K562 (cell line): ENCODE results near the gene UQCR11. TPM values are rescaled to one million over a fixed set of nuclear protein-coding genes. Genes with fewer than 3 reads are reported as not detected.
A peak's percentile ranks its signal among the peaks of the same experiment; 100 is the strongest.

ENCODE experiments used
- ATF7 ChIP-seq: fragments of 450-650 bp; IDR thresholded peaks from 2 replicates; pipeline ENCODE4 v1.7.1; 2014; ENCODE audit warnings: mild to moderate bottlenecking, moderate library complexity
- BRD4 ChIP-seq: fragments of 200-600 bp; sonication (generic); IDR thresholded peaks from 2 replicates; pipeline ENCODE4 v1.6.1; 2017; ENCODE audit warnings: inconsistent platforms
- CBX2 ChIP-seq: fragments of 200-600 bp; sonication (generic); IDR thresholded peaks from one replicate; pipeline ENCODE4 v1.6.1; 2012; ENCODE audit warnings: mild to moderate bottlenecking, low read length, inconsistent platforms; ENCODE audit not compliant: insufficient read depth, poor library complexity, severe bottlenecking
- CHAMP1 ChIP-seq: fragments of 450-650 bp; IDR thresholded peaks from 2 replicates; pipeline ENCODE4 v1.6.1; 2016; ENCODE audit warnings: mild to moderate bottlenecking
- HNRNPL ChIP-seq: fragments of 200-400 bp; formaldehyde crosslinking; IDR thresholded peaks from 2 replicates; pipeline ENCODE4 v1.6.1; 2017; ENCODE audit warnings: low read depth, mild to moderate bottlenecking, low read length
- KDM2B ChIP-seq: fragments of 250-450 bp; sonication (Bioruptor Pico); IDR thresholded peaks from 2 replicates; pipeline ENCODE4 v1.8.0; 2021; ENCODE audit warnings: mild to moderate bottlenecking, moderate library complexity
- KHSRP ChIP-seq: fragments of 450-650 bp; IDR thresholded peaks from 2 replicates; pipeline ENCODE4 v1.6.1; 2017
- MAX ChIP-seq: sonication (generic); formaldehyde crosslinking; IDR thresholded peaks from 2 replicates; pipeline ENCODE4 v1.9.0; 2022; ENCODE audit warnings: mild to moderate bottlenecking, missing genetic modification reagents
- MEIS2 ChIP-seq: fragments of 450-650 bp; IDR thresholded peaks from 2 replicates; pipeline ENCODE4 v1.6.1; 2014; ENCODE audit warnings: mild to moderate bottlenecking; ENCODE audit not compliant: partially characterized antibody
- MTA1 ChIP-seq: fragments of 450-650 bp; IDR thresholded peaks from 2 replicates; pipeline ENCODE4 v1.6.1; 2017; ENCODE audit warnings: borderline replicate concordance
- NBN ChIP-seq: fragments of 450-650 bp; IDR thresholded peaks from 2 replicates; pipeline ENCODE4 v1.6.1; 2016; ENCODE audit warnings: low read depth, mild to moderate bottlenecking
- POLR2G ChIP-seq: fragments of 200-400 bp; formaldehyde crosslinking; IDR thresholded peaks from 2 replicates; pipeline ENCODE4 v1.6.1; 2017; ENCODE audit warnings: low read depth, mild to moderate bottlenecking, antibody characterized with exemption, low read length, moderate library complexity
- PTRF ChIP-seq: fragments of 450-650 bp; IDR thresholded peaks from 2 replicates; pipeline ENCODE4 v1.6.1; 2016; ENCODE audit warnings: mild to moderate bottlenecking, missing genetic modification characterization, missing compliant biosample characterization
- SNIP1 ChIP-seq: fragments of 450-650 bp; IDR thresholded peaks from 2 replicates; pipeline ENCODE4 v1.7.1; 2017; ENCODE audit warnings: low read depth, mild to moderate bottlenecking
- SREBF2 ChIP-seq: sonication (generic); formaldehyde crosslinking; IDR thresholded peaks from 2 replicates; pipeline ENCODE4 v1.4.0; 2020; ENCODE audit warnings: mild to moderate bottlenecking, missing genetic modification reagents
- STAT5A ChIP-seq: IDR thresholded peaks from 2 replicates; pipeline ENCODE4 v1.6.1; 2012; ENCODE audit warnings: low read length, inconsistent platforms, borderline replicate concordance
- SUPT5H ChIP-seq: fragments of 450-650 bp; IDR thresholded peaks from 2 replicates; pipeline ENCODE4 v1.6.1; 2016
- THAP7 ChIP-seq: fragments of 250-450 bp; sonication (Bioruptor Pico); IDR thresholded peaks from 2 replicates; pipeline ENCODE4 v1.5.0; 2021
- U2AF2 ChIP-seq: fragments of 200-400 bp; formaldehyde crosslinking; optimal IDR thresholded peaks from 2 replicates; pipeline ENCODE3; 2017; ENCODE audit warnings: low read depth, mild to moderate bottlenecking, low read length
- ZBTB43 ChIP-seq: sonication (generic); formaldehyde crosslinking; IDR thresholded peaks from 2 replicates; pipeline ENCODE4 v1.8.0; 2023; ENCODE audit warnings: mild to moderate bottlenecking, missing genetic modification reagents
- ZNF23 ChIP-seq: fragments of 250-450 bp; sonication (Bioruptor Pico); IDR thresholded peaks from 2 replicates; pipeline ENCODE4 v1.4.0; 2020; ENCODE audit warnings: mild to moderate bottlenecking
- ZNF644 ChIP-seq: fragments of 200-800 bp; sonication (Bioruptor generic); IDR thresholded peaks from 2 replicates; pipeline ENCODE4 v1.6.1; 2016; ENCODE audit warnings: low read depth, missing genetic modification characterization, missing compliant biosample characterization
- ZNF780A ChIP-seq: fragments of 250-450 bp; sonication (Bioruptor Pico); IDR thresholded peaks from 2 replicates; pipeline ENCODE4 v1.5.0; 2021; ENCODE audit warnings: mild to moderate bottlenecking
- polyA plus RNA-seq, 8 experiments: library from polyadenylated mRNA; depleted of rRNA in 4 of 8; stranded (reverse) in 5 of 8; unstranded in 3 of 8; fragments of >200 nt; fragmentation: Nextera tagmentation in 2 of 8; fragmentation: Illumina TruSeq in 1 of 8; extraction: Ambion mirVana in 2 of 8; extraction: Trizol in 1 of 8; gene quantifications; 2 replicates each; pipeline versions ENCODE4 v1.2.1 to v1.2.3, GENCODE V29; 2011 to 2014; ENCODE audit warnings: inconsistent platforms in 1 of 8, missing spikeins in 1 of 8
- total RNA-seq, 7 experiments: library from RNA; depleted of rRNA in 6 of 7; stranded (reverse); fragments of >200 nt in 6 of 7; fragmentation: Illumina TruSeq in 2 of 7; extraction: Trizol in 2 of 7; gene quantifications; 2 replicates each; pipeline versions ENCODE4 v1.2.1 to v1.2.3, GENCODE V29; 2011 to 2021; ENCODE audit warnings: low replicate concordance in 1 of 7

UQCR11 gene
- total and polyA plus RNA-seq, 9 of the 15 experiments (the other 6 are each of a cell fraction or from before 2014, with no cell fraction given): 57.6 to 394 (median 259) TPM

GRCh38 chr19:1592024-1592754 lies 13.1 kb downstream of the UQCR11 start (continued):
- TF ChIP-seq ZBTB43 (no peak), KDM2B (CRISPR knock-in tag) (0 out of 2 replicates have a peak, but pooled peaks have one; percentile 73), SNIP1 (no peak), THAP7 (CRISPR knock-in tag) (0 out of 2 replicates have a peak, but pooled peaks have one; percentile 47), PTRF (tag) (no peak), ATF7 (peak; percentile 27; the same call in 1 of the 2 replicates), CHAMP1 (no peak), NBN (no peak), KHSRP (no peak), MAX (CRISPR knock-in tag) (peak; percentile 89), BRD4 (peak; percentile 52; the same call in 1 of the 2 replicates), SUPT5H (peak; percentile 93), STAT5A (no peak), POLR2G (peak; percentile 87), CBX2 (no peak), HNRNPL (0 out of 2 replicates have a peak, but pooled peaks have one; percentile 14), ZNF644 (tag) (no peak), MTA1 (no peak), ZNF23 (CRISPR knock-in tag) (no peak), SREBF2 (CRISPR knock-in tag) (no peak), U2AF2 (no peak), MEIS2 (peak; percentile 87), ZNF780A (CRISPR knock-in tag) (no peak)
